IPS-15b (cell line): ENCODE data around the gene C1orf232.

Experiments
- H3K27me3 ChIP-seq: one replicate; pipeline ENCODE4 v1.6.1; 2013; ENCODE audit warnings: low read length; ENCODE audit not compliant: control insufficient read depth, insufficient read depth
- H3K36me3 ChIP-seq: one replicate; pipeline ENCODE4 v1.6.1; 2013; ENCODE audit warnings: low read length; ENCODE audit not compliant: control insufficient read depth, insufficient read depth
- H3K4me1 ChIP-seq: one replicate; pipeline ENCODE4 v1.6.1; 2013; ENCODE audit warnings: mild to moderate bottlenecking, low read length; ENCODE audit not compliant: control insufficient read depth, insufficient read depth
- H3K4me3 ChIP-seq: one replicate; pipeline ENCODE4 v1.5.1; 2013; ENCODE audit warnings: low read depth, low read length
- H3K9ac ChIP-seq: one replicate; pipeline ENCODE4 v1.6.1; 2013; ENCODE audit warnings: low read depth, mild to moderate bottlenecking, low read length
- H3K9me3 ChIP-seq: one replicate; pipeline ENCODE4 v1.6.1; 2013; ENCODE audit warnings: mild to moderate bottlenecking, low read length; ENCODE audit not compliant: control insufficient read depth, insufficient read depth

The C1orf232 gene

GRCh38 chr1:26125946-26126320, 42.8 kb downstream of the C1orf232 start:
- H3K4me3 ChIP-seq: no peak overlapping the region

GRCh38 chr1:26125382-26125781, 43.4 kb downstream of the C1orf232 start:
- Histone ChIP-seq H3K9ac (no peak overlapping the region), H3K4me1 (peaks cover 4% of the 10 kb centered on the region), H3K36me3 (no peaks in the 10 kb centered on the region), H3K27me3 (no peaks in the 10 kb centered on the region), H3K4me3 (no peak overlapping the region), H3K9me3 (no peaks in the 10 kb centered on the region)

More at GRCh38 chr1:26125946-26126320, 42.8 kb downstream of the C1orf232 start:
- Histone ChIP-seq H3K9me3 (no peaks in the 10 kb centered on the region), H3K36me3 (no peaks in the 10 kb centered on the region), H3K9ac (no peak overlapping the region), H3K4me1 (peaks cover 4% of the 10 kb centered on the region), H3K27me3 (no peaks in the 10 kb centered on the region)

GRCh38 chr1:26124418-26125331, 44.1 kb downstream of the C1orf232 start:
- Histone ChIP-seq H3K9me3 (no peaks in the 10 kb centered on the region), H3K4me1 (peaks cover 4% of the 10 kb centered on the region), H3K9ac (no peak overlapping the region), H3K36me3 (no peaks in the 10 kb centered on the region), H3K4me3 (no peak overlapping the region), H3K27me3 (no peaks in the 10 kb centered on the region)

GRCh38 chr1:26122988-26123973, 45.5 kb downstream of the C1orf232 start:
- H3K4me1 ChIP-seq: peaks cover 4% of the 10 kb centered on the region

GRCh38 chr1:26121854-26122773, 46.6 kb downstream of the C1orf232 start:
- Histone ChIP-seq H3K9ac (no peak overlapping the region), H3K4me1 (peaks cover 4% of the 10 kb centered on the region), H3K36me3 (no peaks in the 10 kb centered on the region), H3K27me3 (no peaks in the 10 kb centered on the region), H3K9me3 (no peaks in the 10 kb centered on the region), H3K4me3 (no peak overlapping the region)

More at GRCh38 chr1:26122988-26123973, 45.5 kb downstream of the C1orf232 start:
- H3K9me3 ChIP-seq: no peaks in the 10 kb centered on the region
- no peaks in the 10 kb centered on the region for H3K36me3 ChIP-seq
- no peak overlapping the region for H3K4me3 ChIP-seq
- H3K27me3 ChIP-seq: no peaks in the 10 kb centered on the region
- H3K9ac ChIP-seq: no peak overlapping the region

GRCh38 chr1:26119892-26120608, 48.7 kb downstream of the C1orf232 start:
- Histone ChIP-seq H3K4me3 (no peak overlapping the region), H3K9me3 (no peaks in the 10 kb centered on the region), H3K9ac (no peak overlapping the region), H3K36me3 (no peaks in the 10 kb centered on the region), H3K27me3 (no peaks in the 10 kb centered on the region), H3K4me1 (no peaks in the 10 kb centered on the region)

GRCh38 chr1:26114165-26114927, 54.4 kb downstream of the C1orf232 start:
- H3K27me3 ChIP-seq: peaks cover 13% of the 10 kb centered on the region
- H3K4me3 ChIP-seq: no peak overlapping the region
- H3K9ac ChIP-seq: no peak overlapping the region
- H3K9me3 ChIP-seq: no peaks in the 10 kb centered on the region
- peaks cover 9% of the 10 kb centered on the region for H3K4me1 ChIP-seq
- no peaks in the 10 kb centered on the region for H3K36me3 ChIP-seq
